HG03520 (cell line): Measurements from ENCODE around the gene GPC6.

Experiments used
- ATAC-seq: cut with Tn5 transposase; IDR thresholded peaks from one replicate; pipeline ENCODE4 v1.9.1; 2021; ENCODE audit warnings: mild to moderate bottlenecking, moderate library complexity; ENCODE audit not compliant: unreplicated experiment

GPC6 gene

GRCh38 chr13:94140027-94140426 is 913.4 kb downstream of the GPC6 start:
- ATAC-seq: no peak

DNA sequence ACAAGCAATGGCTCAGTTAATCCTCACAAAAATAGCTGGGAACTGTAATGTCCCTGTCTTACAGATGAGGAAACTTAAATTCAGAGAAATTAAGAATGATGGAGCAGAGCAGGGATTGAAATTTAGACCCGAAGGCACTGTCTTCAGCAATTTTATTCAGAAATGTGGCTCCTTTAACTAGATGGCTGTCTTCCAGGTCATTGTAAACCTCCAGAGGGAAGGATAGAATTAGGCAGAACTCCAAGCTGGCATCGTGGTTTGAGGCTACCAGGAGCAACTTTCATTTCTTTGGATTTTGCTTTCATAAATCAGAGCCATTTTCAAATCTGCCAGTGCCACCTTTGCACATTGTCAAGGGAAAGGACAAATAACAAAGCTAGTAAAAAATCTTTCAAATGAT is 913.9 kb downstream of the GPC6 start:
- ATAC-seq: no peak

GRCh38 chr13:94143624-94144350 is 917.2 kb downstream of the GPC6 start:
- ATAC-seq: no peak

- ATAC-seq: no peak
Observed at GRCh38 chr13:94145966-94146365, 919.4 kb downstream of the GPC6 start.

GRCh38 chr13:94153586-94153985 is 927.0 kb downstream of the GPC6 start:
- ATAC-seq: no peak

DNA sequence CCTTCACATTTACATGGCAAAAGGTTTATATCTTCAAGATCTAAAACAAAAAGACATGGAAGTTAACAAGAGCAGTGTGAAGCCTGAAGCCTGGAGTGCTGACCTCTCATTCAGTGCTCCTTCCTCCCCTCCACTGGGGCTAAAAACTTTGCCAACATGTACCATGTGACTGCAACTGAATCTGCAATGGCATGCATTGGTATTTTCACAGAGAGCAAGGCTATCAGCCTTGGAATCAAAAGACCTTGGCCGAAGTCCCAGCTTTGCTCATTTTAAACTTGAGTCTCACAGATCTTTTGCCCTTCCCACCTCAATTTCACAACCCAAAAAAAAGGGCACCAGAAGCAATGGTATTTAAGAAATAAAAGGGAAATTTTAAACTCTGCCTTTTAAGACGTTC is 927.8 kb downstream of the GPC6 start:
- no peak for ATAC-seq

GRCh38 chr13:94157705-94158218 is 931.2 kb downstream of the GPC6 start:
- ATAC-seq: no peak

- ATAC-seq: no peak
Observed at GRCh38 chr13:94160875-94161274, 934.3 kb downstream of the GPC6 start.

DNA sequence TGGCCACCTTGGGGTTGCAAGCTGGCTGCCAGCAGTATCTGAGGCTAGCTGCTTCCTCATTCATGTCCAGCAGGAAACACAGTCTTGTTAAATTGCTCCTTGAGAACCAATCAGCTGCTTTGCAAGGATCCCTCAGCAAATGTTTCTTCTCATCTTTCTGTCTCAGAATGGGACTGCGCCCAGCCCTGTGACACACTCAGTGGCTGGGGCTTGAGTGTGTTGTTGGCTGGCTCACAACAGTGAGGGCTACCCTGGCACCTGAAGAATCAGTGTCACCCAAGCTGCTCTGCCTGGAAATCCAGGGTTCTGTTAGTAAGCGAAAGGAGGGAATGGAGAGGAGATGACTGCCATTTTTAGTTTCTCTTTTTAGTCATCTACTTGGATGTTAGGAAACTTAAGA is 935.7 kb downstream of the GPC6 start:
- ATAC-seq: no peak

- no peak for ATAC-seq
Observed at GRCh38 chr13:94163535-94163934, 936.9 kb downstream of the GPC6 start.

DNA sequence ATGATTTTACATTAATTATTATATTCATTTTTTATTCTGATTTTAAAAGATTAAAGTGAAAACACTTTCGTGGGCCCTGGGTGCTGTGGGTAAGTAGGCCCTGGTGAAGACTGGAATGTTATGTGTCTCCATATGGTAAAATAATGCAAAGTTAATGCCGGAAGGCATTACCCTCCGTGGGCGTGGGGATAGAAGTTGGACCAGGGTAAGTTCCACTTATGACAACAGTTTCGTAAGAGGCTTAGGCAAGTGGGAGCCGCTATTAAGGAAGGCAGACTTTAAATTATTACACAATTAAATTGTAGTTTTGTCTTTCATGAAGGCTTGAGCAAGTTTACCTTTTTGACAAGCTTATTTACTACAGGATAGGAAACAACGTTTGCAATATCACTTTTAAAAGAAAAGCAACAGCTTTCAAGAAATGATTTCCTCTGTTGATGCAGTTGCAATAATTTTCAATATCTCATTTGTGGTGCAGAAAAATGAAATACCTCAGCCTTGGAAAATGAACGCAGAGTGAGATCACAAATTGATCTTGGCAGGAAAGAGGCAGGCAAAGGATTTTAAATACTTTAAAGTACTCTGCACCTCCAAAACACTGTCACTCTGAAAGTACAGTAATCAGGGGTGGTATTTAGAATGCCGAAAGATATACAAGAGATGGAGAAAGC is 942.3 kb downstream of the GPC6 start:
- no peak for ATAC-seq

DNA sequence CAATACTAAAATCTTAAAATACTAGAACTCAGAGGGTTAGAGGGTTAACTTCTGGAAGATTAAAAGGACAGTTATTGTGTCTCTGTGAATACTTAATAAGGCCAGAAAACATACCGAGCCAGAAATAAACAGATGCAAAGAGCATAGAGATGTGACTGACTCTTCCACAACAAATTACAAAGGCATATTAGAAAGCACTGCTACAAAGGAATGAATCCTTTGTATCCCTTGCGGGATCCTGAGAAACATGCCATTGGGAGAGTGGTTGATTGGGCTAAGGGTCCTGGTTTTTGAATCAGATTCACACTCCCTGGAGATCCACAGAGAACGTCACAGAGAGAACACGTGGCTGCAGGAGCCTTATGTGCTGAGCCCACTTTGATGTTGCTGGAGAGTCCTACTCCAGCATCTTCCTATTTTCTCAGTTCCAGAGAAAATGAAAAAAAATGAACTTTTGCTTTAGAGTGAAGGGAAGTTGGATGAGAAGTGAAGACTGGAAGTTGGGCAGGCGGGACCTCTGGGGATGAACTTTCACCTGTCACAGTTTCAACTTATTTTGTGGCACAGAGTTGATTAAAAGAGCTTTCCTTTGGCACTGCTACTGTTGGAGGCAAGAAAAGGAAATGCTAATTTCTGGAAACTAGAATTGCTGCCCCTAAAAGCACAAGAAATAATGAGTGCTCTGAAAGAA is 943.0 kb downstream of the GPC6 start:
- ATAC-seq: no peak

GRCh38 chr13:94170145-94170571 is 943.6 kb downstream of the GPC6 start:
- ATAC-seq: no peak

GRCh38 chr13:94172416-94172815 is 945.8 kb downstream of the GPC6 start:
- no peak for ATAC-seq

DNA sequence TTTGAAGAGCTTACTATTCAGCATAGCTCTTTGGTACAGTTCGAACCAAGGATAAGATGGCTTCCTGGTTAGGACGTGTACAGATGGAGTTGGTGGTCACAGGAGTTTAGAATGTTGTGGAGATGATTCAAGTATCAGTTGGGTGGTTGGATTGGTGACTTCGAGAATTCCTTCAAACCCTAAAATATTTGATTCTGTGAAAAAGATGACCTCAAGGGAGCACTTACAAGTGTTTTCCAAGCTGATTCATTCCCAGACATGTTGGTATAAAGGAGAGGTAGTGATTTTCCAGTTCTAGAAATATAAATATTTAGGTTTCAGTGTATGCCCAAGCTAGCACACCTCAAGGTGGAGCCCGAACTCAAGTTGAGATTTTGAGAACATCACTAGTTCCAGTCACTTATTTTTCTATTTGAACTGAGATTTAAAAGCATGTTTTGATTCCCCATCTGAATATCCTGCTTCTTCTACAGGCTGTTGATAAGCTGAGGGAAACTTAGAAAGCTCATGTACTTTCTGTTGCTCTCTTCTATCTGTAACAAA is 946.8 kb downstream of the GPC6 start:
- ATAC-seq: no peak

GRCh38 chr13:94174009-94174408 is 947.4 kb downstream of the GPC6 start:
- no peak for ATAC-seq

DNA sequence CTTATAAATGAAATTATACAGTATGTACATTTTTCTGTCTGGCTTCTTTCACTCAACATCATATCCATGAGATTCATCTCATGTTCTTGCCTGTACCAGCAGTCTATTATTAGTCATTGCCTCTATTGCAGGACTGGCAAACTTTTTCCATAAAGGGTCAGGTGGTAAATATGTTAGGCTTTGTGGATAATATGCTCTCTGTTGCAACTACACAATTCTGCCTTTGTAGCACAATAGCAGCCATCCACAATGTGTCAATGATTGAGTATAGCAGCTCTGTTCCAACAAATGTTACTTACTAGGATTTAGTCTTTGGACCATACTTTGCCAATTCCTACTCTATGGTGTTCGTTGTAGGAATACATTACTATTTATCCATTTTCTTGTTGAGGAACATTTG is 948.5 kb downstream of the GPC6 start:
- ATAC-seq: no peak

DNA sequence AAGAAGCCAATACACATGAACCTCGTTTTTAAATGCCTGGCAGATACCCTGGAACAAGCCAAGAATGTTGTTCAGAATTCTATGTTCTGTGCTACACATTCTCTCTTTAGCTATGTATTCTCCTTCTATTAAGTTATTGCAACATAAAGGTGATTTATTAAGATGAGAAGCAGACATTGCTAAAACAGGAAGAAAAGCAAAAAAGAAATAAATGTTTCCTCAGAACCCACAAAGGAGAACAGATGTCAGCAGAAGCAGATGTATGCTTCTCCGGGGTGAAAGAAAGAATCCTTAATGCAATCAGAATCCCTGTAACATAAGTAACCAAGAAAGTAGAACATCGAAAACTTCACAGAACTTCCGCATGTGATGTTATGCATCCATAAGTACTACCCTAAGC is 950.0 kb downstream of the GPC6 start:
- no peak for ATAC-seq

- no peak for ATAC-seq
Observed at GRCh38 chr13:94177041-94177440, 950.4 kb downstream of the GPC6 start.

DNA sequence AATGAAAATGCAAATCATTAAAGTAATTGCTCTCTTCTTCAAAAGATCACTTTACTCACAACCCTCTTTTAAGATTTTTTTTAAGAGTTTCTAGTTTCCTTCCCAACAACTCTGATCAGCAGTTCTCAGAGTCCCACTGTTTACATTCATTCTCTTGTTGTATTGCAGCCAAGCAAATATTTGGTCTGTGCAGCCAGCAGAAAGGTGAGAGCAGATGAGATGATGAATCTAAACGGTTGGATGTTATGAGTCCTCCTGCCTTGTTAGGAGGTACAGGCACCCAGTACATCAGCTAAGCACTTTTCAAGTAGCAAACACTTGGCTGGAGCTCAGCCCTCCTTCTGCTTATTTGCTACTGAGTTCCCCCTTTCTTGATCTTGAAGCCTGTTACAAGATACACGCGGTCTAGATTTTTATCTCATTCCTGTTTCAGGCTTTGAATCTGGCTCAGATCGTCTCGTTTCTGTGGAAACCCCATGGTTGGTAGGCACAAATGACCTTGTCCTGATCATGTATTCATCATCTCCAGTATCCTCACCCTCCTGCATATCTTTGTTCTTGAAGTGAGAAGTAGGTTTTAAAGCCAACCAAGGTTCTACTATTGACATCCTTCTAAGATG is 952.1 kb downstream of the GPC6 start:
- ATAC-seq: no peak

DNA sequence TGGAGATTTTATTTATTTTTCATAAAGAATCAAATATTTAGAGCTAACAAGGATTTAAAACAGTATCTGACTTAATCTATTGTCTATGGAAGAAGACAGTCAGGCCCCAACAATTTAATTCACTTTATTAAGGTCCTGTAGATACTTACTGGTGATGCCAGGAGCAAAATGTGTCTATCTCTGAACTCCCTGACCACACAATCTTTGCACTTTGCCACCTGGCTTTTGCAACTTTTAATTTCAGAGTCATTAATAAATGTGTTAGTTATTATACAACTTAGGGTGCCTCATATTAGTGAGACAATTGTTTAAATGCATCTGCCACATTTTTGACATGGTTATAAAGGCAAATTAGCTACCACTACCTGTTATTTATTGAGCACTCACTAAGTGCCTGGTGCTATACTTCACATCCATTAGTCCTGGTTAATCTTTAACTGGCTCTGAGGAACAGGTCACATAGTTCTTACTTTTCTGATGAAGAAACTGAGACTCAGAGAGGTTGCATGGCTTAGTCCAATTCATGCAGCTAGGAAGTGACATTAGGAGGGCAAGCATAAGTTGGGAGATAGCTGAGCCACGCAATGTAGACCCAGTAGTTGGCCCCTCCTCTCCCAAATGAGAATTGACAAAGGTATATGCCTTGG is 955.0 kb downstream of the GPC6 start:
- no peak for ATAC-seq
